SU-DHL-6 (cell line): Measurements from ENCODE around the gene NKAIN1.

ENCODE experiments used
- H2AFZ ChIP-seq: fragments of 200-600 bp; sonication (generic); 2 replicates; pipeline ENCODE4 v1.6.1; 2014; ENCODE audit warnings: low read depth, mild to moderate bottlenecking, moderate library complexity, mixed read lengths, antibody characterized with exemption, low read length; ENCODE audit not compliant: severe bottlenecking
- H3F3A ChIP-seq: fragments of 200-600 bp; shearing (Covaris generic); 2 replicates; pipeline ENCODE4 v1.6.0; 2016; ENCODE audit warnings: antibody characterized with exemption, mild to moderate bottlenecking; ENCODE audit not compliant: insufficient read depth
- H3K27ac ChIP-seq: fragments of 200-600 bp; sonication (generic); 2 replicates; pipeline ENCODE4 v1.5.1; 2016; ENCODE audit warnings: low read depth, mild to moderate bottlenecking, low read length, moderate library complexity, mixed read lengths
- H3K27me3 ChIP-seq: fragments of 200-600 bp; sonication (generic), shearing (Covaris generic); 2 replicates; pipeline ENCODE4 v1.6.0; 2014; ENCODE audit warnings: mild to moderate bottlenecking, low read length
- H3K36me3 ChIP-seq: fragments of 200-600 bp; sonication (generic); 2 replicates; pipeline ENCODE4 v1.6.1; 2014; ENCODE audit warnings: mild to moderate bottlenecking, low read length, mixed read lengths
- H3K4me2 ChIP-seq: fragments of 300-600, 200-600 bp; shearing (Covaris generic), sonication (generic); 2 replicates; pipeline ENCODE4 v1.6.0; 2014; ENCODE audit warnings: low read length, low read depth, mild to moderate bottlenecking; ENCODE audit not compliant: poor library complexity, severe bottlenecking
- H3K4me3 ChIP-seq: fragments of 200-600 bp; sonication (generic); 2 replicates; pipeline ENCODE4 v1.5.1; 2014; ENCODE audit warnings: antibody characterized with exemption, low read length, mild to moderate bottlenecking, mixed read lengths; ENCODE audit not compliant: insufficient read depth, poor library complexity, severe bottlenecking
- H3K79me2 ChIP-seq: fragments of 200-600 bp; sonication (generic); 2 replicates; pipeline ENCODE4 v1.6.1; 2014; ENCODE audit warnings: mild to moderate bottlenecking, low read length, moderate library complexity; ENCODE audit not compliant: insufficient read depth
- H3K9ac ChIP-seq: fragments of 200-600 bp; sonication (generic); 2 replicates; pipeline ENCODE4 v1.7.0; 2014; ENCODE audit warnings: mild to moderate bottlenecking, low read length
- H3K9me2 ChIP-seq: fragments of 200-600 bp; sonication (generic); replicated peaks from 2 replicates; pipeline ENCODE4 v1.6.1; 2014; ENCODE audit warnings: low read length; ENCODE audit not compliant: insufficient read depth
- H3K9me3 ChIP-seq: fragments of 200-600 bp; sonication (generic); 2 replicates; pipeline ENCODE4 v1.6.1; 2014; ENCODE audit warnings: low read length, mixed read lengths; ENCODE audit not compliant: insufficient read depth
- H4K20me1 ChIP-seq: fragments of 200-600 bp; sonication (generic); 2 replicates; pipeline ENCODE4 v1.6.1; 2014; ENCODE audit warnings: low read depth, mild to moderate bottlenecking, antibody characterized with exemption, low read length, moderate library complexity, mixed read lengths
- CTCF ChIP-seq: fragments of 200-600 bp; sonication (generic); IDR thresholded peaks from one replicate; pipeline ENCODE4 v1.5.1; 2017; ENCODE audit warnings: antibody characterized with exemption, mild to moderate bottlenecking, low read length, moderate library complexity; ENCODE audit not compliant: insufficient read depth, poor library complexity, severe bottlenecking
- EZH2phosphoT487 ChIP-seq: fragments of 200-600 bp; sonication (generic), shearing (Covaris generic); conservative IDR thresholded peaks from 2 replicates; pipeline ENCODE4 v1.6.1; 2018; ENCODE audit warnings: mild to moderate bottlenecking, antibody characterized with exemption, low read length, moderate library complexity, mixed read lengths

Gene NKAIN1

DNA sequence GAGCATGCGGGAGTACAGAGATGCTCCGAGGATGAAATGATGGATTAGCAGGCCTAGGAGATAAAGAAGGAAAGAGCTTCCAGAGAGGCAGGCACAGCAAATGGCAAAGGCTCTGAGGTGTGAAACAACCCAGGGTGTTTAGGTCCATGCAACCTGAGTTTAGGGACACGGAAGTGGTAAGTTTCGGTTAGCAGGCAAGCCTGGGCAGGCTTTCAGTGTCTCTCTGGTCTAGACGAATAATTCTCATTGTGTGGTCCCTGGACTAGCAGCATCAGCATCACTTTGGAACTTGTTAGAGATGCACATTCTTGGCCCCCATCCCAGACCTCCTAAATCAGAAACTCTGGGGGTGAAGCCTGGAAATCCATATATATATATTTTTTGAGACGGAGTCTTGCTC is 18.6 kb downstream of the NKAIN1 start:
- Histone ChIP-seq H4K20me1 (no peaks in the 10 kb centered on the region), H3K27me3 (no peaks in the 10 kb centered on the region), H3K9me2 (no peaks in the 10 kb centered on the region), H3K4me2 (no peak overlapping the region), H2AFZ (no peak overlapping the region), H3F3A (no peaks in the 10 kb centered on the region), H3K9ac (no peak overlapping the region), H3K4me3 (no peak overlapping the region), H3K27ac (no peak overlapping the region), H3K79me2 (no peaks in the 10 kb centered on the region), H3K9me3 (no peaks in the 10 kb centered on the region), H3K36me3 (no peaks in the 10 kb centered on the region)
- TF ChIP-seq CTCF (no peak), EZH2phosphoT487 (no peak)

- H3K79me2 ChIP-seq = no peaks in the 10 kb centered on the region
- H3K9ac ChIP-seq = no peak overlapping the region
- TF ChIP-seq EZH2phosphoT487 = no peak
- TF ChIP-seq CTCF = no peak
- H3K4me2 ChIP-seq = no peak overlapping the region
- no peak overlapping the region for H3K4me3 ChIP-seq
- no peaks in the 10 kb centered on the region for H3K27me3 ChIP-seq
- no peaks in the 10 kb centered on the region for H3F3A ChIP-seq
- H3K36me3 ChIP-seq = no peaks in the 10 kb centered on the region
- no peaks in the 10 kb centered on the region for H3K9me3 ChIP-seq
- H3K9me2 ChIP-seq = no peaks in the 10 kb centered on the region
- H4K20me1 ChIP-seq = no peaks in the 10 kb centered on the region
- H2AFZ ChIP-seq = no peak overlapping the region
- no peak overlapping the region for H3K27ac ChIP-seq
Observed at GRCh38 chr1:31219489-31219888, 20.2 kb downstream of the NKAIN1 start.

DNA sequence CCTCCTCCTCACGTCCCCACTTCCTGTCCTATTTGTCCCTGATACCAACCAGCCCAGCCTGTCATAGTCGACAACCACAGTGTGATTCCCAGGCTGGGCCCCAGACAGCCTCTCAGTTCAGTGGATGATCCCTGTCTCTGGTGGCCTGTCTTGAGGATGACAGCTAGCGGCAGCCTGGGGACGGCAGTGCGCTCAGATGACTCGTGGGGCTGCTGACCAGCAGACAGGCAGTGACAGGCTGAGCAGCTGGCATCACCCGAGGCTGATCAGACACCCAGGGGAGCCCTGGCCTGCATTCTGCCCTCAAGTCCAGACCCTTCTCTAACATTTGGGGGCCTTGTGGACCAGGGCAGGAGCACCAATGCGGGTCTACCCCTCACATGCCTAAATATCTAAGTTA is 21.0 kb downstream of the NKAIN1 start:
- no peak overlapping the region for H3K27ac ChIP-seq
- TF ChIP-seq CTCF (no peak), EZH2phosphoT487 (no peak)
- no peak overlapping the region for H2AFZ ChIP-seq
- no peaks in the 10 kb centered on the region for H3K79me2 ChIP-seq
- no peak overlapping the region for H3K4me2 ChIP-seq
- H3K27me3 ChIP-seq = no peaks in the 10 kb centered on the region
- no peaks in the 10 kb centered on the region for H3K36me3 ChIP-seq
- no peaks in the 10 kb centered on the region for H4K20me1 ChIP-seq
- H3K9me2 ChIP-seq = no peaks in the 10 kb centered on the region
- H3F3A ChIP-seq = no peaks in the 10 kb centered on the region
- H3K4me3 ChIP-seq = no peak overlapping the region
- no peak overlapping the region for H3K9ac ChIP-seq
- H3K9me3 ChIP-seq = no peaks in the 10 kb centered on the region

DNA sequence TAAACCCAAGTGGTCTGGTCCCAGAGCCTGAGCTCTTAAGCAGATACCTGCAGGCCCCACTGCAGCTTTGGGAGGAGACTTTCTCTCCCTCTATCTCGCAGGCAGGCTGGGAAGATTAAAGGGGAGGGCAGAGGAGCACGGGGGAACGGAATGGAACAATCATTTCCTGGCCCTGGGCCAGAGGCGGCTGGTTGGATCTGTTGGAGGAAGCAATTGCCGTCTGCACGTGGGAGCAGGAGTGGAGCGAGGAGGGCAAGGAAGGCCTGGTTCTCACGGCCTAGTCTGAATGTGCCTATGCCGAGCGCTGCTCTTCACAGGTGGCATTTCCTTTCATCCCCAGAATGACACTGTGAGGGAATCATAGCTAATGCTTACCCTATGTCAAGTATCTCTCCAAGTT is 23.7 kb downstream of the NKAIN1 start:
- Histone ChIP-seq H3K79me2 (no peaks in the 10 kb centered on the region), H3F3A (no peaks in the 10 kb centered on the region), H3K27me3 (no peaks in the 10 kb centered on the region), H3K9me2 (no peaks in the 10 kb centered on the region), H2AFZ (no peak overlapping the region), H4K20me1 (no peaks in the 10 kb centered on the region), H3K4me2 (no peak overlapping the region), H3K27ac (no peak overlapping the region), H3K9me3 (no peaks in the 10 kb centered on the region), H3K9ac (no peak overlapping the region), H3K4me3 (no peak overlapping the region), H3K36me3 (no peaks in the 10 kb centered on the region)
- no peak for TF ChIP-seq EZH2phosphoT487
- TF ChIP-seq CTCF = no peak
